Measurements from ENCODE around the gene NDC80. TPM values are rescaled to one million over a fixed set of nuclear protein-coding genes. Genes with fewer than 3 reads are reported as not detected.

The NDC80 gene
- total and polyA plus RNA-seq, 9 of the 15 experiments (the other 6 are each of a cell fraction or from before 2014, with no cell fraction given): 65.2 to 97.9 (median 83.3) TPM

DNA sequence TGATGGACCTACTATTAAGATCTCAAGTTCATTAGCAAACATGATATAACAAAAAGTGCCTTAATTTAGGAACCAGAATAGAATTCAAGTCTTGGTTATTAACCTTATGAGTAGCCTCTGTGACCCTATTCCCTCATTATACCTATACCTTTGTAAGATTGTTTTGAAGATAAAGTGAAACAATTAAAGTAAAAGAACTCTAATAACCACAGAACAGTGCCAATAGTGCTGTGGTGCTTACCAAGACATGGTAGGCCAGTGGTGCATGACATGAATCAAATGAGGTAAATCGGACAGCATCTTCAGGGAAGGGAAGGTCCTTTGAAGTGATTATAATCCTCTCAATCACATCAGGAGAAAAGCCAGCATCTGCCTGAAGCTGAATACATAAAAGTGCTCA, 36.5 kb upstream of the NDC80 start:
- Histone ChIP-seq H3K36me3 (ENCODE audit: control insufficient read depth, insufficient read depth, low read length) (peaks cover 4% of the 10 kb centered on the region; the same call in 2 of the 3 replicates), H3K9me1 (ENCODE audit: control insufficient read depth, insufficient read depth, low read length) (no peaks in the 10 kb centered on the region), H3K27me3 (ENCODE audit: control insufficient read depth in 2 of 2, insufficient read depth in 2 of 2, low read length in 2 of 2) (no peaks in the 10 kb centered on the region), H3K9me3 (replicated peaks; ENCODE audit: control insufficient read depth, insufficient read depth, low read depth, low read length) (no peaks in the 10 kb centered on the region), H3K4me1 (replicated peaks in 1 of 2; ENCODE audit: control insufficient read depth in 2 of 2, insufficient read depth in 2 of 2, low read length in 2 of 2) (no peaks in the 10 kb centered on the region), H4K20me1 (replicated peaks; ENCODE audit: control insufficient read depth, insufficient read depth, low read length) (no peaks in the 10 kb centered on the region), H3K27ac (ENCODE audit: extremely low read depth, low read depth, low read length) (no peak overlapping the region), H3K9ac (ENCODE audit: insufficient read depth in 1 of 2, low read depth in 2 of 2, low read length in 2 of 2) (no peak overlapping the region), H3K79me2 (ENCODE audit: control insufficient read depth, insufficient read depth, low read length) (no peaks in the 10 kb centered on the region), H3K4me3 (no peak overlapping the region), H2AFZ (ENCODE audit: low read depth, low read length) (no peak overlapping the region), H3K4me2 (ENCODE audit: insufficient read depth, low read length) (no peak overlapping the region)
- WGBS (ENCODE audit: insufficient coverage, low coverage, missing lambda C conversion rate): 85% methylated on average over 1 of the region's 1 CpG
- TF ChIP-seq, protein P1, sequence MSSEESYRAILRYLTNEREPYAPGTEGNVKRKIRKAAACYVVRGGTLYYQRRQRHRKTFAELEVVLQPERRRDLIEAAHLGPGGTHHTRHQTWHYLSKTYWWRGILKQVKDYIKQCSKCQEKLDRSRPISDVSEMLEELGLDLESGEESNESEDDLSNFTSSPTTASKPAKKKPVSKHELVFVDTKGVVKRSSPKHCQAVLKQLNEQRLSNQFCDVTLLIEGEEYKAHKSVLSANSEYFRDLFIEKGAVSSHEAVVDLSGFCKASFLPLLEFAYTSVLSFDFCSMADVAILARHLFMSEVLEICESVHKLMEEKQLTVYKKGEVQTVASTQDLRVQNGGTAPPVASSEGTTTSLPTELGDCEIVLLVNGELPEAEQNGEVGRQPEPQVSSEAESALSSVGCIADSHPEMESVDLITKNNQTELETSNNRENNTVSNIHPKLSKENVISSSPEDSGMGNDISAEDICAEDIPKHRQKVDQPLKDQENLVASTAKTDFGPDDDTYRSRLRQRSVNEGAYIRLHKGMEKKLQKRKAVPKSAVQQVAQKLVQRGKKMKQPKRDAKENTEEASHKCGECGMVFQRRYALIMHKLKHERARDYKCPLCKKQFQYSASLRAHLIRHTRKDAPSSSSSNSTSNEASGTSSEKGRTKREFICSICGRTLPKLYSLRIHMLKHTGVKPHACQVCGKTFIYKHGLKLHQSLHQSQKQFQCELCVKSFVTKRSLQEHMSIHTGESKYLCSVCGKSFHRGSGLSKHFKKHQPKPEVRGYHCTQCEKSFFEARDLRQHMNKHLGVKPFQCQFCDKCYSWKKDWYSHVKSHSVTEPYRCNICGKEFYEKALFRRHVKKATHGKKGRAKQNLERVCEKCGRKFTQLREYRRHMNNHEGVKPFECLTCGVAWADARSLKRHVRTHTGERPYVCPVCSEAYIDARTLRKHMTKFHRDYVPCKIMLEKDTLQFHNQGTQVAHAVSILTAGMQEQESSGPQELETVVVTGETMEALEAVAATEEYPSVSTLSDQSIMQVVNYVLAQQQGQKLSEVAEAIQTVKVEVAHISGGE (CRISPR knock-in tag; IDR thresholded peaks at IDR 0.05): no peak
- TF ChIP-seq NCOA2 (IDR thresholded peaks at IDR 0.05; ENCODE audit: partially characterized antibody in 2 of 2) (no peak), TCF7 (IDR thresholded peaks at IDR 0.05; ENCODE audit: borderline replicate concordance) (no peak), MEF2D (tag; conservative IDR thresholded peaks at IDR 0.05; ENCODE audit: low read depth) (no peak), CREM (IDR thresholded peaks at IDR 0.05; ENCODE audit: low read depth) (no peak), SPI1 (IDR thresholded peaks at IDR 0.05; ENCODE audit: borderline replicate concordance, low read depth, low read length) (no peak), KDM1A (IDR thresholded peaks at IDR 0.05) (no peak), PTRF (tag; IDR thresholded peaks at IDR 0.05) (no peak), JUND (IDR thresholded peaks at IDR 0.05; ENCODE audit: borderline replicate concordance, low read depth, low read length) (no peak), JUND (tag; IDR thresholded peaks at IDR 0.05; ENCODE audit: borderline replicate concordance, low read depth, low read length) (no peak)
- DNase-seq (ENCODE audit: extremely low read depth in 1 of 4, low spot score in 3 of 4): no peak
- FAIRE-seq: no peak
- CTCF ChIA-PET (ENCODE audit: low intra/inter-chr PET ratio): no interaction called here
- no peak for ATAC-seq
- in situ Hi-C loops (cut with MboI): loop anchor here (5.0 to 25.0 kb wide), 2 partner anchors 423 to 948 kb away; no protein-coding TSS in a partner anchor
- intact Hi-C loops (cut with micrococcal nuclease): no loop called here
- no TSS peak for BruUV-seq (replicated peaks)
- POLR2A ChIA-PET: interaction anchor here (0.6 kb wide), 1 partner anchor 1588 kb away, joined by 4 read pairs; no protein-coding TSS in a partner anchor

Measured in K562 (cell line).